ENCODE results near the gene TMOD3.

DNA sequence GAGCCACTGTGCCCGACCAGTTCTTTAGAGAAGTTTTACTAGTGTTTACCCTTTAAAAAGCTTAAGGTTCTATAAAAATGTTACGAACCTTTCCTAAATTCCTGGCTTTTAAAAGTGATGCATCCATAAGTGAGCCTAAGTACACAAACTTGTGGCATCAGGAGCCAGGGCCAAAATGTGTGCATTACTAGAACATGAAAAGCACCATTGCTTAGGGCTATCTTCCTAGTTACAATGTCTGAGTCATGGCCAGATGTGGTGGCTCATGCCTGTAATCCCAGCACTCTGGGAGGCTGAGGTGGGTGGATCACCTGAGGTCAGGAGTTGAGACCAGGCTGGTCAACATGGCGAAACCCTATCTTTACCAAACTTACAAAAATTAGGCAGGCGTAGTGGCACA lies 102.2 kb downstream of the TMOD3 start:
- TF ChIP-seq CTCF (IDR thresholded peaks at IDR 0.05) (no peak), EZH2 (IDR thresholded peaks at IDR 0.05) (no peak), EZH2phosphoT487 (IDR thresholded peaks at IDR 0.05) (no peak)

All from neural progenitor cell (in vitro differentiated cells).